ENCODE results near the gene NCLN. TPM values are rescaled to one million over a fixed set of nuclear protein-coding genes. Genes with fewer than 3 reads are reported as not detected.

Gene NCLN
- total and polyA plus RNA-seq, 9 of the 15 experiments (the other 6 are each of a cell fraction or from before 2014, with no cell fraction given) = 3.8 to 126 (median 39.6) TPM

DNA sequence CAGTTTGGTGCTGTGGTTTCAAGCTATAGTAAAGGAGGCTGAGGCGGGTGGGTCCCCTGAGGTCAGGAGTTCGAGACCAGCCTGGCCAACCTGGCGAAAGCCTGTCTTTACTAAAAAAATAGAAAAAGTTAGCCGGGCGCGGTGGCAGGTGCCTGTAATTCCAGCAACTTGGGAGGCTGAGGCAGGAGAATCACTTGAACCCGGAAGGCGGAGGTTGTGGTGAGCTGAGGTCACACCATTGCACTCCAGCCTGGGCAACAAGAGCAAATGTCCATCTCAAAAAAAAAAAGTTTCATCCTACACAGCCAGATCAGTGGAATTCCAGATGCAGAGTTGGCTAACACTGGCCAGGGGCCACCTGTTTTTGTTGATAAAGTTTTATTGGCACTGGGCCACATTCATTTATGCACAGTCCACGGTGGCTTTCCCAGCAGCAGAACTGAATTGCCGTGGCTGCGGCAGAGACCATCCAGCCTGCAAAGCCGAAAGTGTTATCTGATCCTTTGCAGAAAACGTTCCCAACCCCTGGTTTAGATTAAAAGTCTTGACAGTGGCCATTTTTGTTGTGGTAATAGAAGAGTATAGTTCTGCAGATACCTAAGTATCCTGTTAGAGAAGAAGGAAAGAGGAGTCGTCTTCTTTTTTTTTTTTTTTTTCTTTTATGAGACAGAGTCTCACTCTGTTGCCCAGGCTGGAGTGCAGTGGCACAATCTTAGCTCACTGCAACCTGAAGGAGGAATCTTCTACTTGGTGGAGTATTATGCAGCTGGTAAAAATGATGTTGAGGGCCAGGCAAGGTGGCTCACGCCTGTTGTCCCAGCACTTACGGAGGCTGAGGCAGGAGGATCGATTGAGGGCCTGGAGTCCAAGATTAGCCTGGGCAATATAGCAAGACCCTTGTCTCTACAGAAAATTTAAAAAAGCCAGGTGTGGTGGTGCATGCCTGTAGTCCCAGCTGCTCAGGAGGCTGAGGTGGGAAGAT, 8.7 kb downstream of the NCLN start (continued):
- no peak for TF ChIP-seq CREB1 (IDR thresholded peaks at IDR 0.05)
- peak; percentile 43; the same call in 1 of the 2 replicates for TF ChIP-seq CREB1 (CRISPR knock-in tag; IDR thresholded peaks at IDR 0.05)
- peak; percentile 48; the same call in 1 of the 2 replicates for TF ChIP-seq PHB2 (IDR thresholded peaks at IDR 0.05; ENCODE audit: low read depth)
- peak; percentile 94 for TF ChIP-seq ADNP (tag; IDR thresholded peaks at IDR 0.05)
- TF ChIP-seq, protein P1, sequence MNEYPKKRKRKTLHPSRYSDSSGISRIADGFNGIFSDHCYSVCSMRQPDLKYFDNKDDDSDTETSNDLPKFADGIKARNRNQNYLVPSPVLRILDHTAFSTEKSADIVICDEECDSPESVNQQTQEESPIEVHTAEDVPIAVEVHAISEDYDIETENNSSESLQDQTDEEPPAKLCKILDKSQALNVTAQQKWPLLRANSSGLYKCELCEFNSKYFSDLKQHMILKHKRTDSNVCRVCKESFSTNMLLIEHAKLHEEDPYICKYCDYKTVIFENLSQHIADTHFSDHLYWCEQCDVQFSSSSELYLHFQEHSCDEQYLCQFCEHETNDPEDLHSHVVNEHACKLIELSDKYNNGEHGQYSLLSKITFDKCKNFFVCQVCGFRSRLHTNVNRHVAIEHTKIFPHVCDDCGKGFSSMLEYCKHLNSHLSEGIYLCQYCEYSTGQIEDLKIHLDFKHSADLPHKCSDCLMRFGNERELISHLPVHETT (CRISPR knock-in tag; conservative IDR thresholded peaks at IDR 0.05 in 1 of 2, IDR thresholded peaks at IDR 0.05 in 1 of 2) = peak in 1 of 2 experiments; percentile 41; a peak in 1 of 4 replicates
- TF ChIP-seq, protein P2, sequence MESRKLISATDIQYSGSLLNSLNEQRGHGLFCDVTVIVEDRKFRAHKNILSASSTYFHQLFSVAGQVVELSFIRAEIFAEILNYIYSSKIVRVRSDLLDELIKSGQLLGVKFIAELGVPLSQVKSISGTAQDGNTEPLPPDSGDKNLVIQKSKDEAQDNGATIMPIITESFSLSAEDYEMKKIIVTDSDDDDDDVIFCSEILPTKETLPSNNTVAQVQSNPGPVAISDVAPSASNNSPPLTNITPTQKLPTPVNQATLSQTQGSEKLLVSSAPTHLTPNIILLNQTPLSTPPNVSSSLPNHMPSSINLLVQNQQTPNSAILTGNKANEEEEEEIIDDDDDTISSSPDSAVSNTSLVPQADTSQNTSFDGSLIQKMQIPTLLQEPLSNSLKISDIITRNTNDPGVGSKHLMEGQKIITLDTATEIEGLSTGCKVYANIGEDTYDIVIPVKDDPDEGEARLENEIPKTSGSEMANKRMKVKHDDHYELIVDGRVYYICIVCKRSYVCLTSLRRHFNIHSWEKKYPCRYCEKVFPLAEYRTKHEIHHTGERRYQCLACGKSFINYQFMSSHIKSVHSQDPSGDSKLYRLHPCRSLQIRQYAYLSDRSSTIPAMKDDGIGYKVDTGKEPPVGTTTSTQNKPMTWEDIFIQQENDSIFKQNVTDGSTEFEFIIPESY (CRISPR knock-in tag; IDR thresholded peaks at IDR 0.05) = no peak
- no peak for TF ChIP-seq FIP1L1 (IDR thresholded peaks at IDR 0.05; ENCODE audit: low read depth, low read length, poor library complexity, severe bottlenecking)
- TF ChIP-seq SMAD4 (CRISPR knock-in tag; conservative IDR thresholded peaks at IDR 0.05) = peak; percentile 59
- no peak for TF ChIP-seq ZNF239 (CRISPR knock-in tag; IDR thresholded peaks at IDR 0.05)
- TF ChIP-seq KDM1A (IDR thresholded peaks at IDR 0.05) = peak in 1 of 2 experiments; percentile 43; a peak in 3 of 4 replicates
- TF ChIP-seq, protein P3, sequence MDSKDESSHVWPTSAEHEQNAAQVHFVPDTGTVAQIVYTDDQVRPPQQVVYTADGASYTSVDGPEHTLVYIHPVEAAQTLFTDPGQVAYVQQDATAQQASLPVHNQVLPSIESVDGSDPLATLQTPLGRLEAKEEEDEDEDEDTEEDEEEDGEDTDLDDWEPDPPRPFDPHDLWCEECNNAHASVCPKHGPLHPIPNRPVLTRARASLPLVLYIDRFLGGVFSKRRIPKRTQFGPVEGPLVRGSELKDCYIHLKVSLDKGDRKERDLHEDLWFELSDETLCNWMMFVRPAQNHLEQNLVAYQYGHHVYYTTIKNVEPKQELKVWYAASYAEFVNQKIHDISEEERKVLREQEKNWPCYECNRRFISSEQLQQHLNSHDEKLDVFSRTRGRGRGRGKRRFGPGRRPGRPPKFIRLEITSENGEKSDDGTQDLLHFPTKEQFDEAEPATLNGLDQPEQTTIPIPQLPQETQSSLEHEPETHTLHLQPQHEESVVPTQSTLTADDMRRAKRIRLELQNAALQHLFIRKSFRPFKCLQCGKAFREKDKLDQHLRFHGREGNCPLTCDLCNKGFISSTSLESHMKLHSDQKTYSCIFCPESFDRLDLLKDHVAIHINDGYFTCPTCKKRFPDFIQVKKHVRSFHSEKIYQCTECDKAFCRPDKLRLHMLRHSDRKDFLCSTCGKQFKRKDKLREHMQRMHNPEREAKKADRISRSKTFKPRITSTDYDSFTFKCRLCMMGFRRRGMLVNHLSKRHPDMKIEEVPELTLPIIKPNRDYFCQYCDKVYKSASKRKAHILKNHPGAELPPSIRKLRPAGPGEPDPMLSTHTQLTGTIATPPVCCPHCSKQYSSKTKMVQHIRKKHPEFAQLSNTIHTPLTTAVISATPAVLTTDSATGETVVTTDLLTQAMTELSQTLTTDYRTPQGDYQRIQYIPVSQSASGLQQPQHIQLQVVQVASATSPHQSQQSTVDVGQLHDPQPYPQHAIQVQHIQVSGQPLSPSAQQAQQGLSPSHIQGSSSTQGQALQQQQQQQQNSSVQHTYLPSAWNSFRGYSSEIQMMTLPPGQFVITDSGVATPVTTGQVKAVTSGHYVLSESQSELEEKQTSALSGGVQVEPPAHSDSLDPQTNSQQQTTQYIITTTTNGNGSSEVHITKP (IDR thresholded peaks at IDR 0.05; ENCODE audit: partially characterized antibody) = peak; percentile 67
- 0 out of 2 replicates have a peak, but pooled peaks have one; percentile 22 for TF ChIP-seq PTBP1 (IDR thresholded peaks at IDR 0.05; ENCODE audit: low read depth, low read length)
- no peak for TF ChIP-seq LARP7 (IDR thresholded peaks at IDR 0.05)
- TF ChIP-seq MCM3 (IDR thresholded peaks at IDR 0.05) = no peak
- peak; percentile 75 for TF ChIP-seq SMARCA4 (IDR thresholded peaks at IDR 0.05)
- peak; percentile 89 for TF ChIP-seq CBFA2T2 (conservative IDR thresholded peaks at IDR 0.05)
- TF ChIP-seq SIN3A (IDR thresholded peaks at IDR 0.05; ENCODE audit: borderline replicate concordance in 2 of 2, control insufficient read depth in 1 of 2, low read depth in 2 of 2, low read length in 2 of 2) = peak in 1 of 2 experiments; percentile 49; a peak in 1 of 4 replicates
- TF ChIP-seq, protein P4, sequence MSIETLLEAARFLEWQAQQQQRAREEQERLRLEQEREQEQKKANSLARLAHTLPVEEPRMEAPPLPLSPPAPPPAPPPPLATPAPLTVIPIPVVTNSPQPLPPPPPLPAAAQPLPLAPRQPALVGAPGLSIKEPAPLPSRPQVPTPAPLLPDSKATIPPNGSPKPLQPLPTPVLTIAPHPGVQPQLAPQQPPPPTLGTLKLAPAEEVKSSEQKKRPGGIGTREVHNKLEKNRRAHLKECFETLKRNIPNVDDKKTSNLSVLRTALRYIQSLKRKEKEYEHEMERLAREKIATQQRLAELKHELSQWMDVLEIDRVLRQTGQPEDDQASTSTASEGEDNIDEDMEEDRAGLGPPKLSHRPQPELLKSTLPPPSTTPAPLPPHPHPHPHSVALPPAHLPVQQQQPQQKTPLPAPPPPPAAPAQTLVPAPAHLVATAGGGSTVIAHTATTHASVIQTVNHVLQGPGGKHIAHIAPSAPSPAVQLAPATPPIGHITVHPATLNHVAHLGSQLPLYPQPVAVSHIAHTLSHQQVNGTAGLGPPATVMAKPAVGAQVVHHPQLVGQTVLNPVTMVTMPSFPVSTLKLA (conservative IDR thresholded peaks at IDR 0.05) = peak; percentile 59 to 71; a peak in 3 of 4 replicates
